BJ (cell line): Measurements from ENCODE around the gene ATP8B4. TPM values are rescaled to one million over a fixed set of nuclear protein-coding genes. Genes with fewer than 3 reads are reported as not detected.

Experiments used
- CTCF ChIA-PET: fragments of 350-600 bp; formaldehyde crosslinking; extraction: SDS; loops from one replicate; lab custom pipeline; 2021; ENCODE audit warnings: antibody characterized with exemption, inconsistent platforms; lab: Yijun Ruan, JAX
- POLR2A ChIA-PET: fragments of 300-600 bp; sonication (Branson Sonifier 250); formaldehyde crosslinking; extraction: SDS; loops from one replicate; lab custom pipeline; 2021; ENCODE audit warnings: antibody characterized with exemption; lab: Charles Lee
- DNase-seq: peaks from one replicate; pipeline ENCODE4 v3.0.0-alpha.2; 2011; ENCODE audit warnings: low read depth
- H3K27me3 ChIP-seq: 2 replicates; pipeline ENCODE4 v1.6.0; 2011; ENCODE audit warnings: low read length; ENCODE audit not compliant: control insufficient read depth, insufficient read depth
- H3K36me3 ChIP-seq: 2 replicates; pipeline ENCODE4 v1.5.1; 2011; ENCODE audit warnings: low read length; ENCODE audit not compliant: control insufficient read depth, insufficient read depth
- H3K4me3 ChIP-seq: 2 replicates; pipeline ENCODE4 v1.5.1; 2011; ENCODE audit warnings: low read depth, mild to moderate bottlenecking, control low read depth, low read length
- CTCF ChIP-seq: IDR thresholded peaks from 2 replicates; pipeline ENCODE4 v1.5.1; 2011; ENCODE audit warnings: low read depth, mild to moderate bottlenecking, control low read depth, inconsistent platforms, low read length, moderate library complexity; ENCODE audit not compliant: insufficient read depth
- polyA plus RNA-seq: library from polyadenylated mRNA; depleted of rRNA; stranded (reverse); fragments of >200 nt; gene quantifications from 2 replicates; pipeline ENCODE4 v1.2.3, GENCODE V29; 2011

ATP8B4 gene
- polyA plus RNA-seq, 1 experiment: 0.23 TPM

DNA sequence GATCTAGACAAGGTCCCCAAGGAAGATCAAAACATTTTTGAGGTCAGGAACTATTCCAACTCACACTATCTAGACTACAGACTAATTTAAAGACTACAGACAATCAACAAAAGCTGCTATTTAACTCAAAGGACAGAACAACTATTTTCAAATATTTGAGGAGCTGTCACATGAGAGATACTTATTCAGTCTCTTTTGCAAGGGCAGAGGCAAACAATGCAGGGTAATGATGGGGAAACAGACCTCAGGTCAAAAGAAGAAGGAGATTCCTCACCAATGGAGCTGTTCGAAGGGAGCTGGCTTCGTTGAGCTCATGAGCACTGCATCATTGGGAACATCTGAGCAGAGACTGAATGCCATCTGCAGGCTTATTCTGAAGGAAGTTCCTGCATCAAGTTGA is 266.3 kb downstream of the ATP8B4 start:
- ChIA-PET POLR2A (interaction anchor here (0.5 to 0.9 kb wide), 2 partner anchors 11 to 199 kb away, joined by 3 read pairs; no protein-coding TSS in a partner anchor), CTCF (interaction anchor here (2.5 kb wide), 1 partner anchor 21 kb away, joined by 8 read pairs; no protein-coding TSS in a partner anchor)
- DNase-seq: no peak
- H3K36me3 ChIP-seq: no peaks in the 10 kb centered on the region
- no peak overlapping the region for H3K4me3 ChIP-seq
- no peak for TF ChIP-seq CTCF
- H3K27me3 ChIP-seq: no peaks in the 10 kb centered on the region

GRCh38 chr15:49848807-49849206 is 270.2 kb downstream of the ATP8B4 start:
- TF ChIP-seq CTCF: no peak
- CTCF ChIA-PET: no interaction called here
- Histone ChIP-seq H3K4me3 (no peak overlapping the region), H3K27me3 (no peaks in the 10 kb centered on the region), H3K36me3 (no peaks in the 10 kb centered on the region)
- DNase-seq: no peak
- POLR2A ChIA-PET: interaction anchor here (1.1 kb wide), 1 partner anchor 53 kb away, joined by 4 read pairs; no protein-coding TSS in a partner anchor

GRCh38 chr15:49848282-49848724 is 270.7 kb downstream of the ATP8B4 start:
- H3K27me3 ChIP-seq: no peaks in the 10 kb centered on the region
- POLR2A ChIA-PET: no interaction called here
- DNase-seq: peak; percentile 88
- no peak for TF ChIP-seq CTCF
- H3K36me3 ChIP-seq: no peaks in the 10 kb centered on the region
- H3K4me3 ChIP-seq: no peak overlapping the region
- CTCF ChIA-PET: interaction anchor here (0.8 kb wide), 1 partner anchor 15 kb away, joined by 3 read pairs; no protein-coding TSS in a partner anchor

- Histone ChIP-seq H3K36me3 (no peaks in the 10 kb centered on the region), H3K4me3 (no peak overlapping the region), H3K27me3 (no peaks in the 10 kb centered on the region)
- TF ChIP-seq CTCF: no peak
- DNase-seq: no peak
- POLR2A ChIA-PET: no interaction called here
- CTCF ChIA-PET: interaction anchor here (0.8 to 1.5 kb wide), 2 partner anchors 15 kb away, joined by 3 to 5 read pairs; no protein-coding TSS in a partner anchor
Measured at GRCh38 chr15:49847423-49848281, 271.4 kb downstream of the ATP8B4 start.

- ChIA-PET CTCF (interaction anchor here (1.0 kb wide), 1 partner anchor 13 kb away, joined by 3 read pairs; no protein-coding TSS in a partner anchor), POLR2A (no interaction called here)
- Histone ChIP-seq H3K4me3 (no peak overlapping the region), H3K36me3 (no peaks in the 10 kb centered on the region), H3K27me3 (no peaks in the 10 kb centered on the region)
- no peak for DNase-seq
- no peak for TF ChIP-seq CTCF
Measured at GRCh38 chr15:49844390-49844789, 274.6 kb downstream of the ATP8B4 start.
